HG02885 (cell line): ENCODE measurements around the gene GATAD2A.
A peak's percentile ranks its signal among the peaks of the same experiment; 100 is the strongest.

Source experiments
- ATAC-seq: cut with Tn5 transposase; IDR thresholded peaks from one replicate; pipeline ENCODE4 v1.9.1; 2021; ENCODE audit warnings: mild to moderate bottlenecking; ENCODE audit not compliant: unreplicated experiment, poor library complexity

GATAD2A gene

DNA sequence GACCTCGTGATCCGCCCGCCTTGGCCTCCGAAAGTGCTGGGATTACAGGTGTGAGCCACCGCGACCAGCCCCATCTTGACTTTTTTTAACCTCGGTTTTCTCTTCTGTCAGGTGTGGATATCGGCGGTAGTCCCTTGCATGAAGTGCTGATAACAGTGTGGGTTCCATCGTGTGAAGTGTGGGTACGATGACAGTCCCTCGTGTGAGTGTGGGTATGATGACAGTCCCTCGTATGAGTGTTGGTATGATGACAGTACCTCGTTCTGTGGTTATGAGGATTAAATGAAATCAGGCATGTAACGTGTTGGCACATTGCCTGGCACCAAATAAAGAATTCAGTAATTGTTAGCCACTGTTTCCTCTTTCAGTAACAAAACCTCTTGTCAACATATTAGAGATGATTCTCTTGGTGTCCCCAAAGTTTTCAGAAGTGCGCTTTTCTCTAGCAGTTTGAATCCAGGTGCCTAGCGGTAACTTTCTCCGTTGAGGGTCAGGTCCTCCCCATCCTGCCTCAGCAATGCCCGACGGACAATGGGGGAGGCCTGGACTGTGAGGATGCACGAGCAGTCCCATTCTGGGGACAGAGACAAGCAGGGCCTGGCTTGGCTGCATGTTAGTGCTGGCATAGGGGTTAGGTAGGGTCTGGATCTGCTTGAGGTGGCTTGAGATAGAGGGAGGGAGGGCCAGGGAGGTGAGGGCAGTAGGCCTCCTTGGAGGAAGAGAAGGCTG, 15.3 kb downstream of the GATAD2A start:
- no peak for ATAC-seq

DNA sequence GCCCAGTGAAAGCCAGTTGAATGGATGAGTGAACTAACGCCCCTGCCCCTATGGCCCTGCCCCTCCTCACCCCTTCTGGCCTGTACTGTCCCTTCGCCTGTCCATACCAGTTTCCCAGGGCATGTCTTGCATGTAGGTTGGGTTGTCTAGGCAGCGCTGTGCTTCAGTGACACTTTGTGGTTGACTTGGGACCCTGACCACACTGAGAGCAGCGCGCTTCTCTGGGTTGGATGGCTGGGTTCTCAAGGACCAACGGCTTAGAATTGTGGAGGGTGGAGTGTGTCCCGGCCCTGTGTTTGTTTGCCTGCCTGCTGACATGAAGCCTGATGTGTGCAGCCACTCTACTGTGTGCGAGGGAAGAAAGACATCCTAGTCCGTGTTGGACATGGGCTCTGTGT, 15.8 kb downstream of the GATAD2A start:
- ATAC-seq: no peak

- ATAC-seq: no peak
These were observed 16.7 kb downstream of the GATAD2A start for GRCh38 chr19:19422156-19422555.

- ATAC-seq: no peak
These were observed 17.8 kb downstream of the GATAD2A start for GRCh38 chr19:19423322-19423721.

- no peak for ATAC-seq
These were observed 19.8 kb downstream of the GATAD2A start for GRCh38 chr19:19425170-19425875.

DNA sequence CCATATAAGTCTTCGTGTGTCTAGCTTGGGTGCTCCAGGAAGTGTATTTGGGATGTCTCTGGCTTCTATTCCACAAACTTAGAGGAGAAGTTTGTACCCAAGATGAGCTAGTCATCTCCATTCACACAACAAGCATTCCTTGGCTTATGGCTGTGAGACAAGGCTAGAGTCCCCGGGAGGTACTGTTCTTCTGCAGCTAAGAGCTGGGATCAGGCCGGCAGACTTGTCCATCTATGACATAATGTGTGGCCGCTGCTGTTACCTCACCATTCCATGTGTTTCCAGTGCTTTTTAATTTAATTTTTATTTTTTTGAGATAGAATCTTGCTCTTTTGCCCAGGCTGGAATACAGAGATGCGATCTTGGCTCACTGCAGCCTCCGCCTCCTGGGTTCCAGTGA, 20.7 kb downstream of the GATAD2A start:
- ATAC-seq: no peak

DNA sequence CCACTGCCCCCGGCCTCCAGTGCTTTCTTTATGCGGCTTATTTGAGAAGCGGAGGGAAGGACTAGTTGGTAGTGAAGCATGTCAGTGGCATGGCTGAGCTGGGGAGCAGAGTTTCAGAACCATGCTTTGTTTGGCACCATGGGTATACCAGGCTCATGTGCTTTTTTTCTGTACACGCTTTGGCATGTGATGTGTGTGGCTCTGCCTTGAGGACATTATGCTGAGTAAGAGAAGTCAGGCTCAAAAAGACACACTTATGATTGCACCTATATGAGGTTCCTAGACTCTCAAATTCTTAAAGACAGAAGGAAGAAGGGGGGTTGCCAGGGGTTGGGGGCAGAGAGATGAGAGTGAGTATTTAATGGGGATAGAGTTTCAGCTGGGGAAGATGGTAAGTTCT, 21.3 kb downstream of the GATAD2A start:
- no peak for ATAC-seq

DNA sequence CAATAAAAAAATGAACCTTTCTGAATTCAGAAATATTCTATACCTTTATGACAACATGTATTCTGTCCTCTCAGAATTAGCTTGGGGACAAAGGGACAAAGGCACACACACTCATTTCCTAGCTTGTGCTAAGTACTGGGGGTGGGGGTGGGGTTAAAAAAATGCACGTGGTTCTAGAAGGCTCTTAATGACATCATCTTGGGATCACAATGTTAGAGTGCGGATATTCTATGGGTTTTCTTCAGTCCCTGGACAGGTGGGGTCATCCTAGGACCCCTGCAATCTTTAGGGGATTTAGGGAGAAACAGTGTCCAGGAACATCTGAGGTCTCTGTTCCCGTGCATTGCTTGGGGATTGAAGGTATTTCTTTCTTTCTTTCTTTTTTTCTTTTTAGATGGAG, 21.8 kb downstream of the GATAD2A start:
- no peak for ATAC-seq

- no peak for ATAC-seq
These were observed 22.5 kb downstream of the GATAD2A start for GRCh38 chr19:19427944-19428343.

- no peak for ATAC-seq
These were observed 23.3 kb downstream of the GATAD2A start for GRCh38 chr19:19428746-19429145.

DNA sequence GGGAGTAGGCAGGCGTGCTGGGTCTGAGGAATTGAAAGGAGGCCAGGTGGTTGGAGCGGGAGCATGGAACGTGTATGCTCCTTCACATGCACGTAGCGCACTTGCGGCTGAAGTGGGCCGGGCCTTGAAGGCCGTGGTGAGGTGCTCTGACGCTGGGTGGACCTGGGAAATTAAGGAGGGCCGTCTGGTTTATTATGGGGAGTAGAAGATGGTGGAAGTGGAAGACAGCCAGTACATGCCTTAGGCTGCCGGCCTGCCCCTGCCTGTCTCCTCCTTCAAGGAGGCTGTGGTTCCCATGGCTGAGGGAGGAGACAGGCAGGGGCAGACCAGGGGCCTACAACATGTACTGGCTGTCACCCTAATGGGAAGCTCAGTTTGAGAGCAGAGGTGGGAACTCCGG, 23.9 kb downstream of the GATAD2A start:
- no peak for ATAC-seq

DNA sequence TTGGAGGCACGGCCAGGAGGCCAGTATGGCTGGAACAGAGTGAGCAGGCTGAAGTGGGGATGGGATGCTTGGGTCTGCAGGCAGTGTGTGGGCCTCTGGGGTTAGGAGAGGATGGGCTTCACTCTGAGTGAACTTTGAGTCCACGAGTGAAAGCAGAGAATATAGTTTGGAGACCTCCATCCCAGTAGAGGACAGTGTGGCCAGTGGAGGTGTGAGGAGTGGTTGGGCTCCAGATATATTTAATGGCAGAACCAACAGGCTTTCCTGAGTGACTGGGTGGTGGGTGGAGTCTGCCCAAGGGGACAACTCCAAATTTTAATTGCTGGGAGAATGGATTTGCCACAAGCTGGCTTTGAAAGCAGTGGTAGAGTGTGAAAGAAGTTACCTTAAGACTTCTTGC, 27.3 kb downstream of the GATAD2A start:
- ATAC-seq: no peak

- ATAC-seq: no peak
These were observed 28.3 kb downstream of the GATAD2A start for GRCh38 chr19:19433666-19434213.

DNA sequence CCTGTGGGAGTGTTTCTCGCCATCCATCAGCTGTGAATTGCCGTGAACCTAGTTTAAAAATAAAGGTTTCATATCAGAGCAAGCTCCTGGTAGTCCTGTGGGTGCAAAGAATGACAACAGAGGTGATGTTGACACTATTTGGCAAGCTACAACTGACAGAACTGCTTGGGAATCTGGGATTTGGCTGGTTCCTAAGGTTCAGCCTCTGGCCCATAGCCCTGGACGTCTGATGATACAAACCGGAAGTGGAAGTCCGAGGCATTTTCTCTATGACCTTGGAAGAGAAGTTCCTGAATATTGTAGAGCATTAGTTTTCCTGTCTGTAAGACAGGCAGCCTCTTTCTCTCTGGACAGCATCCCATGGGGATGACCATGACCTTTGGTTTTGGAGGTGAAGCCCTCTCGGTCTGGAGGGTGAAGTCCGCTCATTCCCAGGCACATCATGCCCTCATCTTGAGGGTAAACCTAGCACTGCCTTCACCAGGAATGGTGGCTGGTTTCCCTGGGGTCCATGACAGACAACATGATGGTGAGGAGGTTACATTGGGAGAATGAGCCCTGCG, 29.1 kb downstream of the GATAD2A start:
- ATAC-seq: no peak

GRCh38 chr19:19436137-19436691, 30.7 kb downstream of the GATAD2A start:
- ATAC-seq: no peak

DNA sequence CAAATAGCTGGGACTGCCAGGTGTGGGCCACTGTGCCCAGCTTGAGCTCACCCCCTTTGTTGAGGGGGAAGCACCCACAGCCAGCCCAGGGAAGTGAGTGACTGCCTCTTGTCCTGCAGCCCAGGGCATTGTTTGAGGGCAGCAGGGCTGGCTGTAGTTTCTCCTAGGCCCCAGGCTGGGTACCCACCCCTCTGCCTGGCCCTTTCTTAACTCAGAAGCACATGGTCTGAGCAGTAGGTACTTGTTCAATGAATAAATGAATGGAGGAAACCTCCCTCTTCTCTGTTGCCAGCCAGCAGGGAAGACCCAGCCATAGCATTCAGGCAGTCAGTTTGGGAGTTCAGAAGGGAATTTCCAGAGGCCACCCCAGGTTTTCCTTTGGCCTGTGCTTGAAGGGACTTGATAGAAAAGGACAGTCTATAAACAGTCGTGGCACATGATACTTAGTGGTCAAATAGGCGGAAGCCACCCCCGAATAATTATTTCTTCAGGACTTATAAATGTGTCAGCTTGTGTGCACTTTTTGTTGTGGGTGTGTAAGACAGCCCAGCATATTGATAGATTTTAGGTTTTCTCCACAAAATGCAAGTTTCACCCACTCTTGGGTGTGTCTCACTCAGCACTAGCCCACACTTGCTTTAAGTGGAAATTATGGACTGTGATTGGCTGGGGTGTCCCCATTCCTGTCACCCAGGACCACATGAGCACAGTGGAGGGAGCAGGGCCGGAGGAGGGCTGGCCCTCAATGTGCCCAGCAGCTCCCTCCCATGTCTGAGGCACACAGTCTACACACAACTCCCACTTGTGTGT, 33.1 kb downstream of the GATAD2A start:
- ATAC-seq: no peak

- ATAC-seq: no peak
These were observed 33.7 kb downstream of the GATAD2A start for GRCh38 chr19:19439176-19439482.

DNA sequence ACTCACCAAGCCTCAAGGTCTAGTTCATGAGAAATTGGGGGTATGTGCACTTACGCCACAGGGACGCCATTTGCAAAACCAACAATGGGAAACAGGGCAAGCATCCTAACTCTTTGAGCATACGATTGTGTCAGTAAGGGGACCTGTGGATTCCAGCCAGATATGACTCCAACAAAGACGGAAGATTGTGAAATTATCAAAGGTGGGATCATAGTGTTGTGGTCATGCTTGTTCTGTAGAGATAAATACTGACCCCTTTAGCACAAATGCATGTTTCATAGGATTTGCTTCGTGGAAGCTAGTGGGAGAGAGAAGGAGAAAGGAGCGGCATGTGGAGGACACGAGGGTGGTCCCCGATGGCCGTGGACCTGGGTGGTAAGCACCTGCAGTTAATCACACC, 37.8 kb downstream of the GATAD2A start:
- ATAC-seq: no peak

- ATAC-seq: peak; percentile 20
These were observed 38.6 kb downstream of the GATAD2A start for GRCh38 chr19:19443902-19444680.

DNA sequence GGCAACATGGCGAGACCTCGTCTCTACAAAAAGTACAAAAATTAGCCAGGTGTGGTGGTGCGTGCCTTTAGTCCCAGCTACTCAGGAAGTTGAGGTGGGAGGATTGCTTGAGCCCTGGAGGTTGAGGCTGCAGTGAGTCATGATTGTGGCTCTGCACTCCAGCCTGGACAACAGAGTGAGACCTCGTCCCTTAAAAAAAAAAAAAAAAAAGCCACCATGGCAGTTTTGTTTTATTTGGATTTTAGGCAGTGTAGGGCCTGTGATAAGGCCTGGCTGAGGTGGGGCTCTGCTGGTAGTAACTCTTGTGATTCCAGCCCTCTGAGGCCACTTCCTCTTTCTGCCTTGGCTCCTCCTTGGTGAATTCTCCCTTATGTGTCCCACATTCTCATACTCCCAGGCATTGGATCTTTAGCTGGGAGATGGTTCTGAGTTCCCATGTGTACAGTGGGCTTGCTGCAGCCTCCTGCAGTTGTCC, 39.2 kb downstream of the GATAD2A start:
- ATAC-seq: peak; percentile 61
